ENCODE data around the gene PRKCB.

DNA sequence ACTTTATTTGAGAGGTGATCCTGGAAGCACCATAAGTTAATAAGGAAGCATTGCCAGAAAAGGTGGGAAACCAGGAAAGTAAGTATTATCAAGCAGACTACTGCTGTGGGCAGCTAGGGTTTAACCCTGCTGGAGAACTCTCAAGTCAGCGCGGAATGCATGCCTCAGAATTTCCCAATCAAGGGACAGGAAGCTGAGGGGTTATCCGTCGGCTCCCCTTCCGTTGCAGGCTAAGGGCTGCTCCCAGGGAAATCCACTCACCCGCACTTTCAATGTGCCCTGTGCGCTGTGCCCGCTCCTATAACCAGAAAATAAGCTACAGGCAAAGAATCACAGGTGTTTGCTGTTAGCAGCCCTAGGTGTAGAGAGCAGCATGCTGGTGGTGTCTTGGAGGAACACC, 281.9 kb downstream of the PRKCB start:
- no peak for TF ChIP-seq TAF1 (IDR thresholded peaks at IDR 0.05; ENCODE audit: borderline replicate concordance, insufficient read depth, low read length)
- TF ChIP-seq POLR2AphosphoS5 (IDR thresholded peaks at IDR 0.05; ENCODE audit: low read depth, low read length), result no peak
- TF ChIP-seq, protein P1, sequence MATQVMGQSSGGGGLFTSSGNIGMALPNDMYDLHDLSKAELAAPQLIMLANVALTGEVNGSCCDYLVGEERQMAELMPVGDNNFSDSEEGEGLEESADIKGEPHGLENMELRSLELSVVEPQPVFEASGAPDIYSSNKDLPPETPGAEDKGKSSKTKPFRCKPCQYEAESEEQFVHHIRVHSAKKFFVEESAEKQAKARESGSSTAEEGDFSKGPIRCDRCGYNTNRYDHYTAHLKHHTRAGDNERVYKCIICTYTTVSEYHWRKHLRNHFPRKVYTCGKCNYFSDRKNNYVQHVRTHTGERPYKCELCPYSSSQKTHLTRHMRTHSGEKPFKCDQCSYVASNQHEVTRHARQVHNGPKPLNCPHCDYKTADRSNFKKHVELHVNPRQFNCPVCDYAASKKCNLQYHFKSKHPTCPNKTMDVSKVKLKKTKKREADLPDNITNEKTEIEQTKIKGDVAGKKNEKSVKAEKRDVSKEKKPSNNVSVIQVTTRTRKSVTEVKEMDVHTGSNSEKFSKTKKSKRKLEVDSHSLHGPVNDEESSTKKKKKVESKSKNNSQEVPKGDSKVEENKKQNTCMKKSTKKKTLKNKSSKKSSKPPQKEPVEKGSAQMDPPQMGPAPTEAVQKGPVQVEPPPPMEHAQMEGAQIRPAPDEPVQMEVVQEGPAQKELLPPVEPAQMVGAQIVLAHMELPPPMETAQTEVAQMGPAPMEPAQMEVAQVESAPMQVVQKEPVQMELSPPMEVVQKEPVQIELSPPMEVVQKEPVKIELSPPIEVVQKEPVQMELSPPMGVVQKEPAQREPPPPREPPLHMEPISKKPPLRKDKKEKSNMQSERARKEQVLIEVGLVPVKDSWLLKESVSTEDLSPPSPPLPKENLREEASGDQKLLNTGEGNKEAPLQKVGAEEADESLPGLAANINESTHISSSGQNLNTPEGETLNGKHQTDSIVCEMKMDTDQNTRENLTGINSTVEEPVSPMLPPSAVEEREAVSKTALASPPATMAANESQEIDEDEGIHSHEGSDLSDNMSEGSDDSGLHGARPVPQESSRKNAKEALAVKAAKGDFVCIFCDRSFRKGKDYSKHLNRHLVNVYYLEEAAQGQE (IDR thresholded peaks at IDR 0.05; ENCODE audit: insufficient read depth in 1 of 2, low read depth in 2 of 2, low read length in 2 of 2), result no peak
- no peak for TF ChIP-seq SIN3A (IDR thresholded peaks at IDR 0.05; ENCODE audit: borderline replicate concordance, insufficient read depth, low read length)
- no peak for TF ChIP-seq FOXP2 (optimal IDR thresholded peaks at IDR 0.05; ENCODE audit: borderline replicate concordance, extremely low read depth, extremely low read length, insufficient read depth)

Data from PFSK-1 (cell line).